ENCODE results near the gene PPP1R13B. TPM values are rescaled to one million over a fixed set of nuclear protein-coding genes. Genes with fewer than 3 reads are reported as not detected.

PPP1R13B gene
- total RNA-seq, 1 experiment from 2014 or later = 17.8 TPM

DNA sequence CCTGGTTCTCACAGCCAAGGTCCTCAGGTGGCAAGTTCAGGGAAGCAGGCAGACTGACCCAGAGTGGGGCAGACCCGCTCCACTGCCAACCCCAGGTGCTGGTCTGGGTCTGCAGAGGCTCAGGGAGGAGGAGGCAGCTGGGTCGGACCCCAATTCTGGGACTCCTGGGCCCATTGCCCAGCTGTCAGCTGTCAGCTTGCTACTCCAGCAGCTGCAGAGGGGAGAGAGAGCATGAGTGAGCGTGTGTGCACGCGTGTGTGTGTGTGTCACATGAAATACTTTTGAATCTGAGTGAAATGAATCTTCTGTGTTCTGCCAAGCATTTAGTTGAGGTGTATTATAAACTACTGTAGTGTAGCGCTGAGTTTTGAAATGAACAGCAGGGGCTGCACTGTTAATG is 162.9 kb downstream of the PPP1R13B start:
- no TSS peak for BruUV-seq (replicated peaks)
- RAD21 ChIA-PET (ENCODE audit: low non-redundant PET in 1 of 2, low total read pairs in 2 of 2, uncharacterized antibody in 2 of 2, unreplicated experiment in 2 of 2) = no interaction called here

More for the DNA sequence above, 162.9 kb downstream of the PPP1R13B start:
- Histone ChIP-seq H3K4me1 (ENCODE audit: control insufficient read depth in 1 of 2, insufficient read depth in 2 of 2, low read length in 2 of 2) (no peaks in the 10 kb centered on the region; a peak in 1 of 4 replicates), H3K4me3 (replicated peaks in 1 of 2; ENCODE audit: low read depth in 1 of 2, low read length in 2 of 2) (no peak overlapping the region), H3K9ac (ENCODE audit: low read length) (no peak overlapping the region), H3K79me2 (ENCODE audit: insufficient read depth, low read length) (peaks cover 18% of the 10 kb centered on the region; the same call in 1 of the 2 replicates), H3K9me3 (ENCODE audit: control insufficient read depth in 1 of 2, insufficient read depth in 1 of 2, low read depth in 1 of 2, low read length in 2 of 2) (no peaks in the 10 kb centered on the region), H3K4me2 (ENCODE audit: low read length) (no peak overlapping the region), H3K27ac (ENCODE audit: low read depth, low read length) (no peak overlapping the region), H3K27me3 (ENCODE audit: insufficient read depth, low read length) (no peaks in the 10 kb centered on the region), H4K20me1 (ENCODE audit: insufficient read depth) (peaks cover 14% of the 10 kb centered on the region; the same call in 1 of the 2 replicates), H2AFZ (ENCODE audit: low read depth, low read length, poor library complexity, severe bottlenecking) (no peak overlapping the region), H3K36me3 (ENCODE audit: control insufficient read depth in 1 of 2, insufficient read depth in 2 of 2, low read length in 2 of 2) (peaks cover 45 to 50% of the 10 kb centered on the region in 2 experiments; a peak in 3 of 4 replicates), H3K9me2 (ENCODE audit: insufficient read depth) (no peaks in the 10 kb centered on the region)
- ChIA-PET POLR2A (no interaction called here), CTCF (no interaction called here)
- TF ChIP-seq YY1 (IDR thresholded peaks at IDR 0.05; ENCODE audit: extremely low read depth, insufficient replicate concordance, low read depth, low read length) = no peak
- no peak for TF ChIP-seq CBX3 (IDR thresholded peaks at IDR 0.05; ENCODE audit: low read depth)
- no peak for TF ChIP-seq SRF (IDR thresholded peaks at IDR 0.05; ENCODE audit: low read depth)
- TF ChIP-seq EZH2 (IDR thresholded peaks at IDR 0.05) = no peak
- no peak for TF ChIP-seq CTCF (IDR thresholded peaks at IDR 0.05 in 2 of 3, conservative IDR thresholded peaks at IDR 0.05 in 1 of 3; ENCODE audit: borderline replicate concordance in 1 of 3, insufficient read depth in 1 of 3, low read depth in 2 of 3, low read length in 2 of 3)
- TF ChIP-seq SIN3A (IDR thresholded peaks at IDR 0.05; ENCODE audit: low read depth) = no peak
- no peak for TF ChIP-seq ZBTB33 (IDR thresholded peaks at IDR 0.05; ENCODE audit: extremely low read depth, insufficient replicate concordance, low read length)
- no peak for TF ChIP-seq EZH2phosphoT487 (IDR thresholded peaks at IDR 0.05; ENCODE audit: borderline replicate concordance)
- ATAC-seq (no peak), DNase-seq (ENCODE audit: low read depth, low spot score) (no peak)
- intact Hi-C loops (cut with micrococcal nuclease) = no loop called here

Other genes starting within 250 kb of the PPP1R13B start
- 121 TPM for gene KLC1, start 218.4 kb downstream of the PPP1R13B start, total RNA-seq (2021; ENCODE audit: unreplicated experiment)
- gene XRCC3, start 132.1 kb downstream of the PPP1R13B start, total RNA-seq (2021; ENCODE audit: unreplicated experiment) = 48.7 TPM
- 31.3 TPM for gene ZFYVE21, start 131.8 kb downstream of the PPP1R13B start, total RNA-seq (2021; ENCODE audit: unreplicated experiment)
- gene TDRD9, start 80.9 kb upstream of the PPP1R13B start, total RNA-seq (2021; ENCODE audit: unreplicated experiment) = not detected
- gene RD3L, start 95.0 kb upstream of the PPP1R13B start, total RNA-seq (2021; ENCODE audit: unreplicated experiment) = not detected
- not detected for gene ASPG, start 238.1 kb upstream of the PPP1R13B start, total RNA-seq (2021; ENCODE audit: unreplicated experiment)